NCI-H2227 (cell line): ENCODE measurements around the gene SERF1A.
"Not testable (repeated sequence)": the region's sequence is repeated elsewhere in the genome, so short reads cannot be mapped to it uniquely, and the experiment has no call there.

Source experiments
- DNase-seq: peaks from one replicate; lab custom pipeline; 2025; ENCODE audit not compliant: unreplicated experiment; lab: John Stamatoyannopoulos, UW

The SERF1A gene

GRCh38 chr5:70900533-70901271, at the start of gene SERF1A:
TSS of gene SERF1A (plus strand) at chr5:70900669. CDS start at chr5:70900870, 201 bp downstream.
- not testable (repeated sequence) for DNase-seq

GRCh38 chr5:70866778-70867177, 33.7 kb upstream of the SERF1A start:
- not testable (repeated sequence) for DNase-seq

GRCh38 chr5:70870626-70871025, 29.8 kb upstream of the SERF1A start:
- not testable (repeated sequence) for DNase-seq

GRCh38 chr5:70896076-70896475, 4.4 kb upstream of the SERF1A start:
- DNase-seq = not testable (repeated sequence)

- DNase-seq = not testable (repeated sequence)
Measured at GRCh38 chr5:70901272-70901571, 753 bp downstream of the SERF1A start.

- DNase-seq = not testable (repeated sequence)
Measured at GRCh38 chr5:70906624-70907023, 6.2 kb downstream of the SERF1A start.

- DNase-seq = not testable (repeated sequence)
Measured at GRCh38 chr5:70916829-70917228, 16.4 kb downstream of the SERF1A start.

- not testable (repeated sequence) for DNase-seq
Measured at GRCh38 chr5:70925211-70925562, 24.7 kb downstream of the SERF1A start.

- DNase-seq = not testable (repeated sequence)
Measured at GRCh38 chr5:70931709-70932368, 31.4 kb downstream of the SERF1A start.

- not testable (repeated sequence) for DNase-seq
Measured at GRCh38 chr5:70932560-70932959, 32.1 kb downstream of the SERF1A start.

- DNase-seq = not testable (repeated sequence)
Measured at GRCh38 chr5:70953068-70953467, 52.6 kb downstream of the SERF1A start.
